Caco-2 (cell line): ENCODE results near the gene GLOD5. TPM values are rescaled to one million over a fixed set of nuclear protein-coding genes. Genes with fewer than 3 reads are reported as not detected.
"Not testable (repeated sequence)": the region's sequence is repeated elsewhere in the genome, so short reads cannot be mapped to it uniquely, and the experiment has no call there.

ENCODE experiments used
- BruUV-seq: library from RNA; stranded (reverse); fragments of 400-500 nt; replicated peaks from 2 replicates; lab custom pipeline; 2021; lab: Mats Ljungman, UMichigan
- CTCF ChIA-PET: fragments of 300-600 bp; sonication (Branson Sonifier 250); formaldehyde crosslinking; loops from one replicate; lab custom pipeline; 2022; ENCODE audit warnings: antibody characterized with exemption; lab: Charles Lee
- POLR2A ChIA-PET: fragments of 300-600 bp; sonication (Branson Sonifier 250); formaldehyde crosslinking; loops from one replicate; lab custom pipeline; 2022; ENCODE audit warnings: antibody characterized with exemption; lab: Charles Lee
- DNase-seq, 2 experiments: peaks; one replicate each; pipeline versions ENCODE4 v3.0.0 to v3.0.0-alpha.2; 2020 to 2022
- H3K27me3 ChIP-seq: replicated peaks from 2 replicates; pipeline ENCODE4 v1.6.0; 2011; ENCODE audit warnings: low read length; ENCODE audit not compliant: control insufficient read depth, insufficient read depth
- H3K36me3 ChIP-seq: 2 replicates; pipeline ENCODE4 v1.5.1; 2011; ENCODE audit warnings: low read length; ENCODE audit not compliant: control insufficient read depth, insufficient read depth
- H3K4me1 ChIP-seq: fragments of 250-450 bp; sonication (Bioruptor Pico); 2 replicates; pipeline ENCODE4 v1.5.1; 2020; ENCODE audit warnings: mild to moderate bottlenecking
- H3K4me3 ChIP-seq: 2 replicates; pipeline ENCODE4 v1.5.1; 2011; ENCODE audit warnings: low read depth, mild to moderate bottlenecking, control low read depth, low read length
- H3K9me3 ChIP-seq: fragments of 250-450 bp; sonication (Bioruptor Pico); 2 replicates; pipeline ENCODE4 v1.5.1; 2020; ENCODE audit warnings: mild to moderate bottlenecking, moderate library complexity
- H3K27ac Mint-ChIP-seq: one replicate; pipeline ENCODE4 v1.8.0; 2022; ENCODE audit warnings: mixed read lengths; ENCODE audit not compliant: unreplicated experiment
- H3K27me3 Mint-ChIP-seq: one replicate; pipeline ENCODE4 v1.8.0; 2022; ENCODE audit warnings: mixed read lengths; ENCODE audit not compliant: insufficient read depth, unreplicated experiment
- H3K36me3 Mint-ChIP-seq: one replicate; pipeline ENCODE4 v1.8.0; 2022; ENCODE audit warnings: mild to moderate bottlenecking, mixed read lengths; ENCODE audit not compliant: insufficient read depth, unreplicated experiment
- H3K4me1 Mint-ChIP-seq: one replicate; pipeline ENCODE4 v1.8.0; 2022; ENCODE audit warnings: low read depth, mixed read lengths; ENCODE audit not compliant: unreplicated experiment
- H3K4me3 Mint-ChIP-seq: one replicate; pipeline ENCODE4 v1.8.0; 2022; ENCODE audit warnings: mild to moderate bottlenecking, moderate library complexity, mixed read lengths; ENCODE audit not compliant: unreplicated experiment
- H3K9me3 Mint-ChIP-seq: one replicate; pipeline ENCODE4 v1.8.0; 2022; ENCODE audit warnings: mixed read lengths; ENCODE audit not compliant: unreplicated experiment
- intact Hi-C: fragments of 100-400 bp; cut with micrococcal nuclease; formaldehyde crosslinking; loops from one replicate; pipeline ENCODE4 v1.10.0; 2022; ENCODE audit not compliant: unreplicated experiment
- total RNA-seq: library from RNA; stranded (reverse); gene quantifications from 2 replicates; pipeline ENCODE4 v1.2.3, GENCODE V29; 2022
- TF ChIP-seq, protein P1 (sequence below), 2 experiments: fragments of 200-600 bp in 1 of 2; IDR thresholded peaks; 1 replicate in 1 of 2; 2 replicates in 1 of 2; pipeline versions ENCODE4 v1.5.1 to v1.8.0; 2011 to 2022; ENCODE audit warnings: antibody characterized with exemption in 1 of 2, control low read depth in 1 of 2, inconsistent platforms in 1 of 2, low read depth in 1 of 2, low read length in 1 of 2, mild to moderate bottlenecking in 1 of 2, moderate library complexity in 1 of 2; ENCODE audit not compliant: insufficient read depth in 1 of 2, severe bottlenecking in 1 of 2, unreplicated experiment in 1 of 2

Gene GLOD5
- total RNA-seq, 1 experiment from 2014 or later, result not detected

DNA sequence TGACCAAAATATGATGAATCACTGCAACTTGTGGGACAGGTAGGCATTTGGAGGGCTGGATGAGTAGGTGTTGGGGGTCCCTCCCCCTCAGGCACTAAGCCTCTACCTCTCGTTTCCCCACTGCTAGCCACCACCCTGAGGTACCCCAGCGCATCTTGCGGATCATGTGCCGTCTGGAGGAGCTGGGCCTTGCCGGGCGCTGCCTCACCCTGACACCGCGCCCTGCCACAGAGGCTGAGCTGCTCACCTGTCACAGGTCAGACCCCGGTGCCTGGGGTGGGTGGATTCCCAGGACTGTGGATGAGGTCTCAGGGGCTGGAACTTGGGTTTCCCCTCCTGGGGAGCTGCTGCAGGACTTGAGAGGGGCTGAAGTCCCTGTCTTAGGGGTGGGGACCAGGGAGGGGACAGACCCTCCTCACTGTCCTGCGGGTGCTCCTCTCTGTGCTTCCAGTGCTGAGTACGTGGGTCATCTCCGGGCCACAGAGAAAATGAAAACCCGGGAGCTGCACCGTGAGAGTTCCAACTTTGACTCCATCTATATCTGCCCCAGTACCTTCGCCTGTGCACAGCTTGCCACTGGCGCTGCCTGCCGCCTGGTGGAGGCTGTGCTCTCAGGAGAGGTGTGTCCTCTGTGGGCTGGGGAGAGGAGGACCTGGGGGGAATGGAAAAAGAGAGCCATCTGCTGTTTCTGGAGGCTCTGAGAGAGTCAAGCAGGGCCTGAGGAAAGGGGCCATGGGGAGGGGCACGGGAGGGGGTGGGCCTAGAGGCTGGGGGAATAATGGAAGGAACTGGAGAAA, 54.7 kb downstream of the GLOD5 start:
- no peak overlapping the region for H3K27ac Mint-ChIP-seq
- H3K36me3 Mint-ChIP-seq, result peaks cover 16% of the 10 kb centered on the region
- H3K27me3 Mint-ChIP-seq, result no peaks in the 10 kb centered on the region
- DNase-seq, result no peak
- no peaks in the 10 kb centered on the region for H3K4me1 Mint-ChIP-seq
- H3K4me3 Mint-ChIP-seq, result no peak overlapping the region
- Histone ChIP-seq H3K9me3 (no peaks in the 10 kb centered on the region), H3K27me3 (no peaks in the 10 kb centered on the region), H3K36me3 (no peaks in the 10 kb centered on the region), H3K4me1 (no peaks in the 10 kb centered on the region), H3K4me3 (no peak overlapping the region)
- H3K9me3 Mint-ChIP-seq, result no peaks in the 10 kb centered on the region
- intact Hi-C loops, result no loop called here
- ChIA-PET CTCF (no interaction called here), POLR2A (no interaction called here)
- no TSS peak for BruUV-seq
- TF ChIP-seq, protein P1, sequence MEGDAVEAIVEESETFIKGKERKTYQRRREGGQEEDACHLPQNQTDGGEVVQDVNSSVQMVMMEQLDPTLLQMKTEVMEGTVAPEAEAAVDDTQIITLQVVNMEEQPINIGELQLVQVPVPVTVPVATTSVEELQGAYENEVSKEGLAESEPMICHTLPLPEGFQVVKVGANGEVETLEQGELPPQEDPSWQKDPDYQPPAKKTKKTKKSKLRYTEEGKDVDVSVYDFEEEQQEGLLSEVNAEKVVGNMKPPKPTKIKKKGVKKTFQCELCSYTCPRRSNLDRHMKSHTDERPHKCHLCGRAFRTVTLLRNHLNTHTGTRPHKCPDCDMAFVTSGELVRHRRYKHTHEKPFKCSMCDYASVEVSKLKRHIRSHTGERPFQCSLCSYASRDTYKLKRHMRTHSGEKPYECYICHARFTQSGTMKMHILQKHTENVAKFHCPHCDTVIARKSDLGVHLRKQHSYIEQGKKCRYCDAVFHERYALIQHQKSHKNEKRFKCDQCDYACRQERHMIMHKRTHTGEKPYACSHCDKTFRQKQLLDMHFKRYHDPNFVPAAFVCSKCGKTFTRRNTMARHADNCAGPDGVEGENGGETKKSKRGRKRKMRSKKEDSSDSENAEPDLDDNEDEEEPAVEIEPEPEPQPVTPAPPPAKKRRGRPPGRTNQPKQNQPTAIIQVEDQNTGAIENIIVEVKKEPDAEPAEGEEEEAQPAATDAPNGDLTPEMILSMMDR (IDR thresholded peaks at IDR 0.05; ENCODE audit: insufficient read depth in 1 of 2, low read depth in 1 of 2, low read length in 1 of 2, severe bottlenecking in 1 of 2, unreplicated experiment in 1 of 2), result no peak

DNA sequence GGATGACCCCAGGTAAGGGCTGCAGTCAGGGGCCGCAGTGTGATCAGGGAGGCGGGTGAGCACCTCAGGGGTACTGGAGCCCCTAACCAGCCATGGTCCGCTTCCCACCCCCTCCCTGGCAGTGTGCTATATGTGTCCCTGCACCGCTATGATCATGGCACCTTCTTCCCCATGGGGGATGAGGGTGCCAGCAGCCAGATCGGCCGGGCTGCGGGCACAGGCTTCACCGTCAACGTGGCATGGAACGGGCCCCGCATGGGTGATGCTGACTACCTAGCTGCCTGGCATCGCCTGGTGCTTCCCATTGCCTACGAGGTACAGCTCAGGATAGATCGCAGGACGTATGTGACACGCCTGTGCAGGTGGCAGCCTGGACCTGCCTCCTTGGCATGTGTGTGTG, 56.6 kb downstream of the GLOD5 start:
- Mint-ChIP-seq H3K4me3 (no peak overlapping the region), H3K9me3 (no peaks in the 10 kb centered on the region), H3K36me3 (peaks cover 16% of the 10 kb centered on the region), H3K4me1 (no peaks in the 10 kb centered on the region), H3K27me3 (no peaks in the 10 kb centered on the region), H3K27ac (no peak overlapping the region)
- Histone ChIP-seq H3K9me3 (no peaks in the 10 kb centered on the region), H3K36me3 (no peaks in the 10 kb centered on the region; the same call in 1 of the 2 replicates), H3K4me3 (no peak overlapping the region), H3K4me1 (no peaks in the 10 kb centered on the region), H3K27me3 (no peaks in the 10 kb centered on the region)
- POLR2A ChIA-PET, result no interaction called here
- TF ChIP-seq, protein P1 (IDR thresholded peaks at IDR 0.05; ENCODE audit: insufficient read depth in 1 of 2, low read depth in 1 of 2, low read length in 1 of 2, severe bottlenecking in 1 of 2, unreplicated experiment in 1 of 2), result no peak
- intact Hi-C loops, result no loop called here
- CTCF ChIA-PET, result no interaction called here
- no peak for DNase-seq
- BruUV-seq, result no TSS peak

DNA sequence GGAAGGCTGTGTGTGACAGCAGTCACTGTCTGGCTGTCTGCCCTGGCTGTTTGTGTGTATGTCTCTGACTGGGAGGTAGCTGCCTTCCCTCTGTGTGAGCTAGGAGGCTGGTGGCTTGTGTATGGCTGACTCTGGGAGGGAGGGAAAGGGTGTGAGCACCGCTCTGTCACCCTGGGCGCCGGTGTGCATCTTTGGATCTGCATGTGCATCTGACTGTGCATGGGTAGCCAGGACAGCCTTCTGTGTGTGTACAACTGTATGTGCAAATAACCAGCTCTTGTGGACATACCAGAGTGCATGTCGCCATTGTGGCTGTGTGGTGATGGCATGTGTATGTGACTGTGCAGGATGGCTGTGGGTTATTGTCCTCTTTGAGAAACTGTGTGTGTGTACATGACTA, 57.3 kb downstream of the GLOD5 start:
- no TSS peak for BruUV-seq
- Histone ChIP-seq H3K27me3 (no peaks in the 10 kb centered on the region), H3K4me3 (no peak overlapping the region), H3K9me3 (no peaks in the 10 kb centered on the region), H3K4me1 (no peaks in the 10 kb centered on the region), H3K36me3 (no peaks in the 10 kb centered on the region; the same call in 1 of the 2 replicates)
- H3K4me1 Mint-ChIP-seq, result no peaks in the 10 kb centered on the region
- ChIA-PET CTCF (no interaction called here), POLR2A (no interaction called here)
- H3K27me3 Mint-ChIP-seq, result no peaks in the 10 kb centered on the region
- no peak overlapping the region for H3K27ac Mint-ChIP-seq
- H3K9me3 Mint-ChIP-seq, result no peaks in the 10 kb centered on the region
- no peak for DNase-seq
- intact Hi-C loops, result no loop called here
- H3K36me3 Mint-ChIP-seq, result peaks cover 16% of the 10 kb centered on the region
- TF ChIP-seq, protein P1 (IDR thresholded peaks at IDR 0.05; ENCODE audit: insufficient read depth in 1 of 2, low read depth in 1 of 2, low read length in 1 of 2, severe bottlenecking in 1 of 2, unreplicated experiment in 1 of 2), result no peak
- no peak overlapping the region for H3K4me3 Mint-ChIP-seq

DNA sequence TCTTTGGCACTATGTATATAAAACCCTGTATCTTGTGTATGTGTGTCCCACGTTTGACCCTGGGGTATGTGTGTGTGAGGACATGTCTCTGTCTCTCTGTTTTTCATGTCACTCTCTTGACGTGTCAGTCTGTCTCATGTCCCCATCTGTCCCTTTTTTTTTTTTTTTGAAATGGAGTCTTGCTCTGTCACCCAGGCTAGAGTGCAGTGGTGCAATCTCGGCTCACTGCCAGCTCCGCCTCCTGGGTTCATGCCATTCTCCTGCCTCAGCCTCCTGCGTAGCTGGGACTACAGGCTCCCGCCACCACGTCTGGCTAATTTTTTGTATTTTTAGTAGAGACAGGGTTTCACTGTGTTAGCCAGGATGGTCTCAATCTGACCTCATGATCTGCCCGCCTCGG, 57.8 kb downstream of the GLOD5 start:
- POLR2A ChIA-PET, DNase-seq, H3K4me3 ChIP-seq, H3K4me1 ChIP-seq, H3K9me3 ChIP-seq, H3K27me3 Mint-ChIP-seq, H3K27ac Mint-ChIP-seq, CTCF ChIA-PET, H3K27me3 ChIP-seq, BruUV-seq, H3K9me3 Mint-ChIP-seq, H3K4me1 Mint-ChIP-seq, H3K4me3 Mint-ChIP-seq, H3K36me3 ChIP-seq, intact Hi-C loops: not testable (repeated sequence)
- peaks cover 17% of the 10 kb centered on the region for H3K36me3 Mint-ChIP-seq
